HCT116 (cell line): ENCODE results near the gene ZNF335.

Experiments used
- CEBPB ChIP-seq: IDR thresholded peaks from 2 replicates; pipeline ENCODE4 v1.6.1; 2012; ENCODE audit warnings: low read depth
- EZH2 ChIP-seq: fragments of 200-600 bp; sonication (generic); IDR thresholded peaks from 2 replicates; pipeline ENCODE4 v1.6.1; 2017; ENCODE audit warnings: antibody characterized with exemption, mixed run types
- EZH2phosphoT487 ChIP-seq: fragments of 200-600 bp; IDR thresholded peaks from 2 replicates; pipeline ENCODE4 v1.6.1; 2018; ENCODE audit warnings: antibody characterized with exemption, borderline replicate concordance
- JUND ChIP-seq: IDR thresholded peaks from 2 replicates; pipeline ENCODE4 v1.6.1; 2012
- POLR2A ChIP-seq: IDR thresholded peaks from 2 replicates; pipeline ENCODE4 v1.7.0; 2011; ENCODE audit warnings: borderline replicate concordance; ENCODE audit not compliant: insufficient read depth, insufficient read length; ENCODE audit errors: extremely low read depth
- POLR2AphosphoS5 ChIP-seq: IDR thresholded peaks from 2 replicates; pipeline ENCODE4 v1.6.1; 2011; ENCODE audit warnings: mild to moderate bottlenecking, low read depth, low read length, moderate library complexity
- RAD21 ChIP-seq: IDR thresholded peaks from 2 replicates; pipeline ENCODE4 v1.6.1; 2012; ENCODE audit warnings: low read depth, mild to moderate bottlenecking
- SP1 ChIP-seq: IDR thresholded peaks from 2 replicates; pipeline ENCODE4 v1.6.1; 2012; ENCODE audit warnings: low read depth
- YY1 ChIP-seq: IDR thresholded peaks from 2 replicates; pipeline ENCODE4 v1.6.1; 2011; ENCODE audit warnings: low read length, low read depth, moderate library complexity, mild to moderate bottlenecking; ENCODE audit not compliant: insufficient replicate concordance; ENCODE audit errors: extremely low read depth
- ZNF274 ChIP-seq: fragments of 200-500 bp; sonication (Bioruptor generic); IDR thresholded peaks from 2 replicates; pipeline ENCODE4 v1.6.1; 2014; ENCODE audit warnings: mild to moderate bottlenecking, low read depth, low read length, inconsistent platforms
- TF ChIP-seq, protein P1 (sequence below), 3 experiments: fragments of 200-600 bp in 1 of 3; sonication (generic) in 1 of 3; IDR thresholded peaks in 2 of 3; conservative IDR thresholded peaks in 1 of 3; 2 replicates each; pipeline ENCODE4 v1.5.1; 2012 to 2017; ENCODE audit warnings: low read depth in 2 of 3, low read length in 2 of 3, antibody characterized with exemption in 1 of 3, borderline replicate concordance in 1 of 3, control low read depth in 1 of 3, mild to moderate bottlenecking in 1 of 3, mixed read lengths in 1 of 3, mixed run types in 1 of 3, moderate library complexity in 1 of 3; ENCODE audit not compliant: insufficient read depth in 1 of 3
- TF ChIP-seq, protein P2 (sequence below): IDR thresholded peaks from 2 replicates; pipeline ENCODE4 v1.6.1; 2012; ENCODE audit warnings: low read depth
- TF ChIP-seq, protein P3 (sequence below): IDR thresholded peaks from 2 replicates; pipeline ENCODE4 v1.6.1; 2012
- TF ChIP-seq, protein P4 (sequence below): IDR thresholded peaks from 2 replicates; pipeline ENCODE4 v1.6.1; 2012

DNA sequence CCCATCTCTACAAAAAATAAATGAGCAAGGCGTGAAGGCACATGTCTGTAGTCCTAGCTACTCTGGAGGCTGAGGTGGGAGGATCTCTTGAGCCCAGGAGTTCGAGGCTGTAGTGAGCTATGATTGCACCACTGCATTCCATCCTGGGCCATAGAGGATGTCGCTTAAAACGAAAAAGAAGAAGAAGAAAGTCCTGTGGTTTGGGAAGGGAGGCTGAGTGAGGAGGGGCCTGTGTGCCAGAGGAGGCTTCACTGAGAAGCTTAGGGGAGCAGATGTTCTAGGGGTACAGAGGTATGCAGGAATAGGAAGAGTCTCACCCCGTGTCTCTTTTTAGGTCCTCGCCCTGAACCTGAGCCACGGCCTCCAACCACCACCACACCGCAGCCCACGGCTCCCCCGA lies 40.9 kb upstream of the ZNF335 start:
- TF ChIP-seq SP1, result no peak
- TF ChIP-seq, protein P1, sequence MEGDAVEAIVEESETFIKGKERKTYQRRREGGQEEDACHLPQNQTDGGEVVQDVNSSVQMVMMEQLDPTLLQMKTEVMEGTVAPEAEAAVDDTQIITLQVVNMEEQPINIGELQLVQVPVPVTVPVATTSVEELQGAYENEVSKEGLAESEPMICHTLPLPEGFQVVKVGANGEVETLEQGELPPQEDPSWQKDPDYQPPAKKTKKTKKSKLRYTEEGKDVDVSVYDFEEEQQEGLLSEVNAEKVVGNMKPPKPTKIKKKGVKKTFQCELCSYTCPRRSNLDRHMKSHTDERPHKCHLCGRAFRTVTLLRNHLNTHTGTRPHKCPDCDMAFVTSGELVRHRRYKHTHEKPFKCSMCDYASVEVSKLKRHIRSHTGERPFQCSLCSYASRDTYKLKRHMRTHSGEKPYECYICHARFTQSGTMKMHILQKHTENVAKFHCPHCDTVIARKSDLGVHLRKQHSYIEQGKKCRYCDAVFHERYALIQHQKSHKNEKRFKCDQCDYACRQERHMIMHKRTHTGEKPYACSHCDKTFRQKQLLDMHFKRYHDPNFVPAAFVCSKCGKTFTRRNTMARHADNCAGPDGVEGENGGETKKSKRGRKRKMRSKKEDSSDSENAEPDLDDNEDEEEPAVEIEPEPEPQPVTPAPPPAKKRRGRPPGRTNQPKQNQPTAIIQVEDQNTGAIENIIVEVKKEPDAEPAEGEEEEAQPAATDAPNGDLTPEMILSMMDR (IDR thresholded peaks at IDR 0.05 in 2 of 3, conservative IDR thresholded peaks at IDR 0.05 in 1 of 3; ENCODE audit: borderline replicate concordance in 1 of 3, insufficient read depth in 1 of 3, low read depth in 2 of 3, low read length in 2 of 3), result no peak
- TF ChIP-seq EZH2, result no peak
- no peak for TF ChIP-seq CEBPB
- TF ChIP-seq RAD21, result no peak
- TF ChIP-seq, protein P2, sequence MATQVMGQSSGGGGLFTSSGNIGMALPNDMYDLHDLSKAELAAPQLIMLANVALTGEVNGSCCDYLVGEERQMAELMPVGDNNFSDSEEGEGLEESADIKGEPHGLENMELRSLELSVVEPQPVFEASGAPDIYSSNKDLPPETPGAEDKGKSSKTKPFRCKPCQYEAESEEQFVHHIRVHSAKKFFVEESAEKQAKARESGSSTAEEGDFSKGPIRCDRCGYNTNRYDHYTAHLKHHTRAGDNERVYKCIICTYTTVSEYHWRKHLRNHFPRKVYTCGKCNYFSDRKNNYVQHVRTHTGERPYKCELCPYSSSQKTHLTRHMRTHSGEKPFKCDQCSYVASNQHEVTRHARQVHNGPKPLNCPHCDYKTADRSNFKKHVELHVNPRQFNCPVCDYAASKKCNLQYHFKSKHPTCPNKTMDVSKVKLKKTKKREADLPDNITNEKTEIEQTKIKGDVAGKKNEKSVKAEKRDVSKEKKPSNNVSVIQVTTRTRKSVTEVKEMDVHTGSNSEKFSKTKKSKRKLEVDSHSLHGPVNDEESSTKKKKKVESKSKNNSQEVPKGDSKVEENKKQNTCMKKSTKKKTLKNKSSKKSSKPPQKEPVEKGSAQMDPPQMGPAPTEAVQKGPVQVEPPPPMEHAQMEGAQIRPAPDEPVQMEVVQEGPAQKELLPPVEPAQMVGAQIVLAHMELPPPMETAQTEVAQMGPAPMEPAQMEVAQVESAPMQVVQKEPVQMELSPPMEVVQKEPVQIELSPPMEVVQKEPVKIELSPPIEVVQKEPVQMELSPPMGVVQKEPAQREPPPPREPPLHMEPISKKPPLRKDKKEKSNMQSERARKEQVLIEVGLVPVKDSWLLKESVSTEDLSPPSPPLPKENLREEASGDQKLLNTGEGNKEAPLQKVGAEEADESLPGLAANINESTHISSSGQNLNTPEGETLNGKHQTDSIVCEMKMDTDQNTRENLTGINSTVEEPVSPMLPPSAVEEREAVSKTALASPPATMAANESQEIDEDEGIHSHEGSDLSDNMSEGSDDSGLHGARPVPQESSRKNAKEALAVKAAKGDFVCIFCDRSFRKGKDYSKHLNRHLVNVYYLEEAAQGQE, result no peak
- TF ChIP-seq, protein P3, sequence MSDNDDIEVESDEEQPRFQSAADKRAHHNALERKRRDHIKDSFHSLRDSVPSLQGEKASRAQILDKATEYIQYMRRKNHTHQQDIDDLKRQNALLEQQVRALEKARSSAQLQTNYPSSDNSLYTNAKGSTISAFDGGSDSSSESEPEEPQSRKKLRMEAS, result no peak
- TF ChIP-seq POLR2AphosphoS5, result no peak
- TF ChIP-seq YY1, result no peak
- TF ChIP-seq, protein P4, sequence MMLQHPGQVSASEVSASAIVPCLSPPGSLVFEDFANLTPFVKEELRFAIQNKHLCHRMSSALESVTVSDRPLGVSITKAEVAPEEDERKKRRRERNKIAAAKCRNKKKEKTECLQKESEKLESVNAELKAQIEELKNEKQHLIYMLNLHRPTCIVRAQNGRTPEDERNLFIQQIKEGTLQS, result no peak
- TF ChIP-seq EZH2phosphoT487, result no peak
- no peak for TF ChIP-seq POLR2A
- TF ChIP-seq ZNF274, result no peak
- TF ChIP-seq JUND, result no peak
